SK-N-SH (cell line): ENCODE measurements around the gene APOF. TPM values are rescaled to one million over a fixed set of nuclear protein-coding genes. Genes with fewer than 3 reads are reported as not detected.
"Not testable (repeated sequence)": the region's sequence is repeated elsewhere in the genome, so short reads cannot be mapped to it uniquely, and the experiment has no call there.

Experiments used
- CTCF ChIA-PET: fragments of 300-600, 350-600 bp; formaldehyde crosslinking; extraction: SDS; loops from one replicate; lab custom pipeline; 2021; lab: Yijun Ruan, JAX
- POLR2A ChIA-PET: fragments of 350-600 bp; sonication (Branson Sonifier 250); formaldehyde crosslinking; extraction: SDS; loops from one replicate; lab custom pipeline; 2020; ENCODE audit warnings: antibody characterized with exemption, inconsistent platforms; lab: Yijun Ruan, JAX
- DNase-seq: peaks from one replicate; pipeline ENCODE4 v3.0.0; 2012
- H2AFZ ChIP-seq: fragments of 200-600 bp; sonication (generic); 2 replicates; pipeline ENCODE4 v1.8.1; 2016; ENCODE audit warnings: antibody characterized with exemption, mild to moderate bottlenecking, low read depth
- H3F3A ChIP-seq: fragments of 200-600 bp; sonication (generic); replicated peaks from 2 replicates; pipeline ENCODE3; 2016; ENCODE audit warnings: antibody characterized with exemption, mild to moderate bottlenecking; ENCODE audit not compliant: insufficient read depth
- H3K27ac ChIP-seq, 2 experiments: fragments of 200-500 bp in 1 of 2; fragments of 200-600 bp in 1 of 2; sonication (Bioruptor generic) in 1 of 2; sonication (generic), shearing (Covaris generic) in 1 of 2; 2 replicates each; pipeline versions ENCODE4 v1.5.1 to v1.6.1; 2014 to 2016; ENCODE audit warnings: low read depth in 2 of 2, inconsistent platforms in 1 of 2, low read length in 1 of 2, mild to moderate bottlenecking in 1 of 2, mixed read lengths in 1 of 2
- H3K27me3 ChIP-seq: fragments of 200-600 bp; sonication (generic), shearing (Covaris generic); 2 replicates; pipeline ENCODE4 v1.6.1; 2016; ENCODE audit warnings: mixed run types; ENCODE audit not compliant: insufficient read depth
- H3K36me3 ChIP-seq, 2 experiments: fragments of 200-500 bp in 1 of 2; fragments of 200-600 bp in 1 of 2; sonication (Bioruptor generic) in 1 of 2; sonication (generic) in 1 of 2; replicated peaks in 1 of 2; 2 replicates each; pipeline versions ENCODE3 to v1.5.1; 2014 to 2016; ENCODE audit warnings: low read length in 1 of 2, mild to moderate bottlenecking in 1 of 2; ENCODE audit not compliant: insufficient read depth in 2 of 2, control insufficient read depth in 1 of 2
- H3K4me1 ChIP-seq, 2 experiments: fragments of 200-500 bp in 1 of 2; fragments of 200-600 bp in 1 of 2; sonication (Bioruptor generic) in 1 of 2; sonication (generic), shearing (Covaris generic) in 1 of 2; 2 replicates each; pipeline versions ENCODE4 v1.5.1 to v1.6.1; 2014 to 2016; ENCODE audit warnings: low read depth in 1 of 2, low read length in 1 of 2, mixed run types in 1 of 2; ENCODE audit not compliant: insufficient read depth in 2 of 2, control insufficient read depth in 1 of 2
- H3K4me2 ChIP-seq: fragments of 200-600 bp; sonication (generic), shearing (Covaris generic); 2 replicates; pipeline ENCODE4 v1.6.1; 2017; ENCODE audit warnings: mixed run types
- H3K4me3 ChIP-seq, 2 experiments: fragments of 200-500 bp in 1 of 2; fragments of 200-600 bp in 1 of 2; sonication (Bioruptor generic) in 1 of 2; sonication (generic), shearing (Covaris generic) in 1 of 2; 2 replicates each; pipeline versions ENCODE4 v1.5.1 to v1.8.1; 2014 to 2016; ENCODE audit warnings: low read depth in 2 of 2, inconsistent platforms in 1 of 2, low read length in 1 of 2, mild to moderate bottlenecking in 1 of 2, mixed read lengths in 1 of 2, moderate library complexity in 1 of 2
- H3K79me2 ChIP-seq: fragments of 200-600 bp; sonication (generic); 2 replicates; pipeline ENCODE4 v1.8.1; 2017; ENCODE audit warnings: mild to moderate bottlenecking; ENCODE audit not compliant: insufficient read depth
- H3K9ac ChIP-seq: fragments of 200-600 bp; sonication (generic); 2 replicates; pipeline ENCODE4 v1.6.1; 2017; ENCODE audit warnings: mixed run types
- H3K9me2 ChIP-seq: fragments of 200-600 bp; sonication (generic); 2 replicates; pipeline ENCODE4 v1.6.1; 2017; ENCODE audit warnings: mixed run types
- H3K9me3 ChIP-seq: fragments of 200-600 bp; sonication (generic); 2 replicates; pipeline ENCODE4 v1.6.1; 2017; ENCODE audit warnings: mixed run types, mild to moderate bottlenecking, moderate library complexity
- H4K20me1 ChIP-seq: fragments of 200-600 bp; sonication (generic); 2 replicates; pipeline ENCODE4 v1.6.1; 2017; ENCODE audit warnings: mild to moderate bottlenecking, mixed run types; ENCODE audit not compliant: insufficient read depth
- CHD2 ChIP-seq: fragments of 150-350 bp; IDR thresholded peaks from 2 replicates; pipeline ENCODE4 v1.6.1; 2018; ENCODE audit warnings: low read length; ENCODE audit not compliant: partially characterized antibody
- ELF1 ChIP-seq: IDR thresholded peaks from 2 replicates; pipeline ENCODE4 v1.4.0; 2012
- EZH2phosphoT487 ChIP-seq: fragments of 200-600 bp; sonication (generic); IDR thresholded peaks from 2 replicates; pipeline ENCODE4 v1.6.1; 2017; ENCODE audit warnings: low read depth, mixed run types, mild to moderate bottlenecking, antibody characterized with exemption, moderate library complexity, borderline replicate concordance
- FOXM1 ChIP-seq: IDR thresholded peaks from 2 replicates; pipeline ENCODE4 v1.4.0; 2012; ENCODE audit warnings: low read depth, mild to moderate bottlenecking
- GABPA ChIP-seq: IDR thresholded peaks from 2 replicates; pipeline ENCODE4 v1.4.0; 2012; ENCODE audit warnings: low read depth, mild to moderate bottlenecking
- GATA2 ChIP-seq: sonication (generic); formaldehyde crosslinking; IDR thresholded peaks from 2 replicates; pipeline ENCODE4 v1.5.0; 2020; ENCODE audit warnings: mild to moderate bottlenecking, missing genetic modification reagents
- JUND ChIP-seq: IDR thresholded peaks from 2 replicates; pipeline ENCODE4 v1.4.0; 2012
- NFIC ChIP-seq: IDR thresholded peaks from 2 replicates; pipeline ENCODE4 v1.4.0; 2012; ENCODE audit warnings: borderline replicate concordance
- NRF1 ChIP-seq: IDR thresholded peaks from 2 replicates; pipeline ENCODE4 v1.6.1; 2012; ENCODE audit warnings: low read depth, mild to moderate bottlenecking, low read length
- PBX3 ChIP-seq: IDR thresholded peaks from 2 replicates; pipeline ENCODE4; 2012
- RAD21 ChIP-seq: IDR thresholded peaks from 2 replicates; pipeline ENCODE4 v1.6.1; 2012; ENCODE audit warnings: mild to moderate bottlenecking, low read length
- RCOR1 ChIP-seq: fragments of 150-350 bp; IDR thresholded peaks from 2 replicates; pipeline ENCODE4 v1.6.1; 2017; ENCODE audit warnings: antibody characterized with exemption, low read length
- SIN3A ChIP-seq: IDR thresholded peaks from 2 replicates; pipeline ENCODE4 v1.6.1; 2012; ENCODE audit warnings: low read depth, mild to moderate bottlenecking, low read length, moderate library complexity, borderline replicate concordance
- SMC3 ChIP-seq: IDR thresholded peaks from 2 replicates; pipeline ENCODE4 v1.6.1; 2012; ENCODE audit warnings: low read depth, low read length, improper control_type of control experiment
- TCF12 ChIP-seq: IDR thresholded peaks from 2 replicates; pipeline ENCODE4 v1.4.0; 2012
- TEAD4 ChIP-seq: IDR thresholded peaks from 2 replicates; pipeline ENCODE4 v1.4.0; 2012; ENCODE audit warnings: mild to moderate bottlenecking, borderline replicate concordance; ENCODE audit not compliant: insufficient read depth
- USF1 ChIP-seq: IDR thresholded peaks from 2 replicates; pipeline ENCODE4 v1.4.0; 2012; ENCODE audit warnings: low read depth, borderline replicate concordance
- USF2 ChIP-seq: fragments of 150-350 bp; IDR thresholded peaks from 2 replicates; pipeline ENCODE4 v1.6.1; 2017; ENCODE audit warnings: antibody characterized with exemption, low read length, low read depth, borderline replicate concordance
- ZBTB33 ChIP-seq: IDR thresholded peaks from 2 replicates; pipeline ENCODE4 v1.4.0; 2012; ENCODE audit warnings: low read depth, borderline replicate concordance
- WGBS: methylation state at CpG from one replicate; pipeline ENCODE4 v1.1.6; 2017; ENCODE audit warnings: low lambda C conversion rate; 5-methylcytosine and 5-hydroxymethylcytosine counted together
- polyA plus RNA-seq, 3 experiments: library from polyadenylated mRNA; depleted of rRNA; stranded (reverse); fragments of >200 nt; gene quantifications; 2 replicates each; pipeline ENCODE4 v1.2.3, GENCODE V29; 2012

APOF gene
- polyA plus RNA-seq, 1 of the 3 experiments (the other 2 are of a cell fraction), result not detected

DNA sequence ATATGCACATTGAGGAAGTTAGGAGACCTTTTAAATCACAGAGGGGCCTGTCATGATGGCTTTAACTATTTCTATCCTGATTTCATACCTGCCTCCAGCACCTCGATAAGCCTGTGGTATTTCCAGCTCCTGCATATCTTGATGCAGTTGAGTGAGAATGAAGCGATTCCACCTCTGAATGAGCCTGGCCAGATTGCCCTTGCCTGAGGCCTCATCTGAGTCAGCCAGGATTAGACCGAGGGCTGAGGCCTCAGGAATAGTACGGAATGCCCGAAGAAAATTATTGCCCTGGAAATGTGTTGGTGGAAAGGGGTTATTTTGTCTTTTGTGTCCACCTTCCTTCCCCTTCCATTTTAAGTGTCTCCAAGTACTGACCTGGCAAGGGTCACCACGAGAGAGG is 38.5 kb downstream of the APOF start:
- no peaks in the 10 kb centered on the region for H3K27me3 ChIP-seq
- TF ChIP-seq PBX3, result no peak
- no peak for TF ChIP-seq RAD21
- no peak for TF ChIP-seq TCF12
- no peak for TF ChIP-seq JUND
- TF ChIP-seq ZBTB33, result no peak
- TF ChIP-seq EZH2phosphoT487, result no peak
- no peak for TF ChIP-seq NRF1
- no peak for TF ChIP-seq USF1
- TF ChIP-seq SIN3A, result no peak
- no peak for TF ChIP-seq USF2
- no peak for TF ChIP-seq RCOR1
- no peak for TF ChIP-seq GATA2
- no peak for TF ChIP-seq TEAD4
- no peak for TF ChIP-seq NFIC
- no peak for TF ChIP-seq ELF1
- TF ChIP-seq SMC3, result no peak
- no peak for TF ChIP-seq GABPA
- no peak for TF ChIP-seq CHD2
- no peak for TF ChIP-seq FOXM1
- TF ChIP-seq, all 33 proteins: peak for 0
- Histone ChIP-seq H4K20me1 (no peaks in the 10 kb centered on the region), H2AFZ (no peak overlapping the region), H3K27ac (no peak overlapping the region), H3K9ac (no peak overlapping the region), H3K4me3 (no peak overlapping the region), H3F3A (no peaks in the 10 kb centered on the region), H3K4me2 (no peak overlapping the region), H3K4me1 (no peaks in the 10 kb centered on the region), H3K79me2 (no peaks in the 10 kb centered on the region), H3K36me3 (peaks cover 18 to 61% of the 10 kb centered on the region in 2 experiments), H3K9me3 (no peaks in the 10 kb centered on the region), H3K9me2 (no peaks in the 10 kb centered on the region)
- WGBS, result 89% methylated on average over 6 of the region's 6 CpGs
- CTCF ChIA-PET, result interaction anchor here (0.8 kb wide), 1 partner anchor 9 kb away, joined by 3 read pairs; the partner anchor contains the start of gene PAN2
- POLR2A ChIA-PET, result interaction anchor here (1.0 kb wide), 1 partner anchor 10 kb away, joined by 6 read pairs; the partner anchor contains the start of gene PAN2
- DNase-seq, result no peak

DNA sequence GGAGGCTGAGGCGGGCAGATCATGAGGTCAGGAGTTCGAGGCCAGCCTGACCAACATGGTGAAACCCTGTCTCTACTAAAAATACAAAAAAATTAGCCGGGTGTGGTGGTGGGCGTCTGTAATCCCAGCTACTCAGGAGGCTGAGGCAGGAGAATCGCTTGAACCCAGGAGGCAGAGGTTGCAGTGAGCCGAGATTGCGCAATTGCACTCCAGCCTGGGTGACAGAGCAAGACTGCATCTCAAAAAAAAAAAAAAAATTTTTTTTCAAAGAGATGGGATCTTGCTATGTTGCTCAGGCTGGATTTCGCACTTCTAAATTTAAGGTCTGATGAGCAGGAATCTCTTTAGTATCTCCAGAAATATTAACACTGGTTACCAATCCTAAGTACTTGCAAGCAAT is 41.0 kb downstream of the APOF start:
- CTCF ChIA-PET, H3K4me3 ChIP-seq, H3K9me3 ChIP-seq, H3K9ac ChIP-seq, H4K20me1 ChIP-seq, POLR2A ChIA-PET, H3K79me2 ChIP-seq, H2AFZ ChIP-seq, H3K9me2 ChIP-seq, H3K27me3 ChIP-seq, H3K4me2 ChIP-seq, H3K27ac ChIP-seq, H3K4me1 ChIP-seq, DNase-seq: not testable (repeated sequence)
- 88% methylated on average over 8 of the region's 8 CpGs for WGBS
- Histone ChIP-seq H3K36me3 (peaks cover 21 to 58% of the 10 kb centered on the region in 2 experiments), H3F3A (peaks cover 14% of the 10 kb centered on the region)
